Activated gamma-delta T cell treated with Interleukin-2 at 50 U/mL for 16 hours (primary cell): ENCODE results near the gene TMEM87A.

Source experiments
- DNase-seq: peaks from one replicate; pipeline ENCODE4 v3.0.0-alpha.2; 2020

The TMEM87A gene

GRCh38 chr15:42202653-42203052 is 70.6 kb downstream of the TMEM87A start:
- no peak for DNase-seq

- no peak for DNase-seq
Observed at GRCh38 chr15:42201801-42202200, 71.4 kb downstream of the TMEM87A start.

GRCh38 chr15:42199126-42199525 is 74.1 kb downstream of the TMEM87A start:
- no peak for DNase-seq

- DNase-seq = no peak
Observed at GRCh38 chr15:42198516-42198915, 74.7 kb downstream of the TMEM87A start.

GRCh38 chr15:42194513-42194912 is 78.7 kb downstream of the TMEM87A start:
- no peak for DNase-seq

- DNase-seq = no peak
Observed at GRCh38 chr15:42193383-42193782, 79.8 kb downstream of the TMEM87A start.

- DNase-seq = no peak
Observed at GRCh38 chr15:42191610-42192346, 81.5 kb downstream of the TMEM87A start.

GRCh38 chr15:42190370-42190769 is 82.9 kb downstream of the TMEM87A start:
- no peak for DNase-seq

GRCh38 chr15:42185801-42186200 is 87.4 kb downstream of the TMEM87A start:
- DNase-seq = no peak

GRCh38 chr15:42184736-42185135 is 88.5 kb downstream of the TMEM87A start:
- DNase-seq = no peak

- no peak for DNase-seq
Observed at GRCh38 chr15:42184296-42184695, 88.9 kb downstream of the TMEM87A start.

GRCh38 chr15:42182961-42183360 is 90.3 kb downstream of the TMEM87A start:
- DNase-seq = no peak

- no peak for DNase-seq
Observed at GRCh38 chr15:42182328-42182886, 90.8 kb downstream of the TMEM87A start.

GRCh38 chr15:42178056-42178455 is 95.2 kb downstream of the TMEM87A start:
- DNase-seq = no peak

GRCh38 chr15:42175671-42176070 is 97.6 kb downstream of the TMEM87A start:
- DNase-seq = no peak

GRCh38 chr15:42172475-42172874 is 100.8 kb downstream of the TMEM87A start:
- DNase-seq = no peak

- DNase-seq = no peak
Observed at GRCh38 chr15:42171795-42172194, 101.4 kb downstream of the TMEM87A start.

- DNase-seq = no peak
Observed at GRCh38 chr15:42171122-42171521, 102.1 kb downstream of the TMEM87A start.

- DNase-seq = no peak
Observed at GRCh38 chr15:42166225-42166940, 106.8 kb downstream of the TMEM87A start.

GRCh38 chr15:42165106-42165505 is 108.1 kb downstream of the TMEM87A start:
- DNase-seq = no peak

- no peak for DNase-seq
Observed at GRCh38 chr15:42163947-42164550, 109.2 kb downstream of the TMEM87A start.

- no peak for DNase-seq
Observed at GRCh38 chr15:42163291-42163690, 109.9 kb downstream of the TMEM87A start.
